ENCODE results near the gene EIF2AK3.
"Not testable (repeated sequence)": the region's sequence is repeated elsewhere in the genome, so short reads cannot be mapped to it uniquely, and the experiment has no call there.

The EIF2AK3 gene

DNA sequence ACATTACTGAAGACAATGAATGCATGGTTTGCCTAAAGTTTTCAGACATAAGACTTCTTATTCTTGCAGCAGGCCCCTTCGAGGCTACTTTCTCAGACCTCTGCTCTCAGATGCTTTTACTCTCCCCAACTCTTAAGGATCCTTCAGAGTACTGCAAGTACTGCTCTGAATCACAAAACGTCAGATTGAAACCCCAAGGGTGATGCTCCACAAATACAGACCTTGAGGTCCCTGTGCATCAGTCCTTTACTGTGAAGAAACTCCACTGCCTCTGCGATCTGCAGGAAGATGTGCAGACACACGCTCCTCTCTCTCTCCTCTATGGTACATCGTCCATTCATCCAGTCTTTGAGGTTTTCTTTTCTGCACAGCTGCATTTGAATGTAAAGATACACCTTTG is 52.8 kb downstream of the EIF2AK3 start:
- H3K36me3 ChIP-seq (ENCODE audit: insufficient read depth, low read length) = peaks cover 64% of the 10 kb centered on the region
- no peak overlapping the region for H3K4me3 ChIP-seq (ENCODE audit: low read length)
- H3K4me1 ChIP-seq (ENCODE audit: insufficient read depth, low read length) = no peaks in the 10 kb centered on the region
- no peaks in the 10 kb centered on the region for H3K27me3 ChIP-seq (ENCODE audit: insufficient read depth, low read length)
- H2AFZ ChIP-seq (ENCODE audit: low read depth, low read length) = no peak overlapping the region
- H3K9me3 ChIP-seq (ENCODE audit: low read length) = no peaks in the 10 kb centered on the region

DNA sequence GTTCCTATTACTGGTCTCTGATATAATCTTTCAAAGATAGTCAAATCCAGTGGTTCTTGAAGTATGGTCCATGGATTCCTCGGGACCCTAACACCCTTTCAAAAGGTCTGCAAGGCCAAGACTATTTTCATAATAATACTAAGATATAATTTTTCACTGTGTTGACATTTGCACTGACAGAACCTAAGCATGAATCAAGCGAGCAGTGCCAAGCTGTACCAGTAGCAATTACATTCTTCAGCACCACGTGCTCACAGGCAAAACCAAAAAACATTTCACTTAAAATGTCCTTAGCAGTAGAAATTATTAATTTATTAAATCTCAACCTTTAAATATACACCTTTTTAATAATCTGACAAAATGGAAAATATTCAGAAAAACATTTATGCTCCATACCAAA is 59.1 kb downstream of the EIF2AK3 start:
- H3K4me1 ChIP-seq (ENCODE audit: insufficient read depth, low read length) = no peaks in the 10 kb centered on the region
- H3K36me3 ChIP-seq (ENCODE audit: insufficient read depth, low read length) = peaks cover 40% of the 10 kb centered on the region
- H3K27me3 ChIP-seq (ENCODE audit: insufficient read depth, low read length) = no peaks in the 10 kb centered on the region
- H2AFZ ChIP-seq (ENCODE audit: low read depth, low read length) = no peak overlapping the region
- no peaks in the 10 kb centered on the region for H3K9me3 ChIP-seq (ENCODE audit: low read length)
- H3K4me3 ChIP-seq (ENCODE audit: low read length) = no peak overlapping the region

DNA sequence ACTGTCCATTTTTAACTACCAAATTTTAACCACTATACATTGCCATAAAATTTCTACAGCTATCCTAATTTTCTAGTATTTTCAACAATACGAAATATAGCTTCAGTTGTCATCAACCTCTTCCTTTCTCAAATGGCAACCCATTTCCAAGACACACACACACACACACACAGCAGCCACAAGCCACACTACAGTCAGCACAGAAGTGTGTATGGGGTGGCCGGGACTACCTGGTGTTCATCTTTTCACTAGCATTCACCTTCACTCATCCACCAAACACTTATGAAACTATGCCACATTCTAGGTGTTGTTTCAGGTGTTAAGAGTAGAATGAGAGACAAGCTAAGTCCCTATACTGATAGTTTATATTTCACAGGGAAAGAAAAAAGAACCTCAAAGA is 62.9 kb downstream of the EIF2AK3 start:
- Histone ChIP-seq H3K4me3 (ENCODE audit: low read length) (no peak overlapping the region), H3K9me3 (ENCODE audit: low read length) (no peaks in the 10 kb centered on the region), H2AFZ (ENCODE audit: low read depth, low read length) (no peak overlapping the region), H3K27me3 (ENCODE audit: insufficient read depth, low read length) (no peaks in the 10 kb centered on the region), H3K36me3 (ENCODE audit: insufficient read depth, low read length) (peaks cover 25% of the 10 kb centered on the region), H3K4me1 (ENCODE audit: insufficient read depth, low read length) (no peaks in the 10 kb centered on the region)

DNA sequence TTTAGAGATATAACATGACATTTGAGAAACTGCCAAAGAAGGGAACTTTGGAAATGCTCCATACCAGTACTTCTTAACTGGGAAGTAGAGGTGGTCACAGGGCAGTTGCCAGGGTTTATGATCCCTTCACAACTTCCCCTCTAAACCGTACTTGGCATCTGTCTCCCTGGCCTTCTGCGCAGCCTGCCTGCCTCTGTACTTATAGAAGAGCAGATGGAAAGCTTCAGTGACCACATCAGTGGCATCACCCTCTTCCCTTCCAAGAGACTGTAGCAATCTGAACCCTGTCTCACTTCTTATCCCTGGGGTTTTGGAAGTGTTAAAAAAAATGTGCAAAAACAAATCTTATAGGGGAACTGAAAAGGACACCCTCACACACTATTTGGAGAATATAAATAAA is 64.1 kb downstream of the EIF2AK3 start:
- Histone ChIP-seq H3K36me3 (ENCODE audit: insufficient read depth, low read length) (peaks cover 24% of the 10 kb centered on the region), H3K9me3 (ENCODE audit: low read length) (no peaks in the 10 kb centered on the region), H3K27me3 (ENCODE audit: insufficient read depth, low read length) (no peaks in the 10 kb centered on the region), H3K4me1 (ENCODE audit: insufficient read depth, low read length) (no peaks in the 10 kb centered on the region), H2AFZ (ENCODE audit: low read depth, low read length) (no peak overlapping the region), H3K4me3 (ENCODE audit: low read length) (no peak overlapping the region)

DNA sequence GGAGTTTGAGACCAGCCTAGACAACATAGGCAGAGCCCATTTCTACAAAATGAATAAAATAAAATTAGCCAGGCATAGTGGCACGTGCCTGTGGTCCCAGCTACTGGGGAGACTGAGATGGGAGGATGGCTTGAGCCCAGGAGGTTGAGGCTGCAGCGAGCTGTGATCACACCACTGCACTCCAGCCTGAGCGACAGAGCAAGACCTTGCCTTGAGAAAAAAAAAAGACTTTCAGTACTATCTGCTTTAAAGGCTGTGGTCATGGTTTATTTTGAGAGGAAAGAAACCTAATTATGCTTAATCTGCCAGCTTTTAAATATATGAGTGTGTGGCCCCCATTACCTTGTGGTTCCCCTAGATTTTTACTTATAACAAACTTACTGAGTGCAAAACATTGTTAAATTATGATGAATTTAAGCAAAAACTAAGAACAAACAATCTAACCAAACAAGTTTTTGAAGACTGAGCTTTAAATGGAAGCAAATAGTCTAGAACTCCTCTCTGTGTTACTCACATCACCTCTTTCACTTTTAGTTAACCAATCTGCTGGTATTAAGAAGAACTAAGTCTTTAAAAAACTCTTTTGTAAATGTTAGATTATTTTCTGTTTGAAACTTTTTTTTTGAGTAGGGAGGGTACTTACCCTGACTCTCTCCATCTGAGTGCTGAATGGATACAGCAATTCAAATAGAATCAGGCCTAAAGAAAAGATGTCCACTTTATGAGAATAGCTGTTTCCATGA is 65.4 kb downstream of the EIF2AK3 start:
- peaks cover 25% of the 10 kb centered on the region for H3K36me3 ChIP-seq (ENCODE audit: insufficient read depth, low read length)
- H3K4me1 ChIP-seq (ENCODE audit: insufficient read depth, low read length) = no peaks in the 10 kb centered on the region
- H3K4me3 ChIP-seq (ENCODE audit: low read length) = no peak overlapping the region
- no peak overlapping the region for H2AFZ ChIP-seq (ENCODE audit: low read depth, low read length)
- H3K27me3 ChIP-seq (ENCODE audit: insufficient read depth, low read length) = no peaks in the 10 kb centered on the region
- H3K9me3 ChIP-seq (ENCODE audit: low read length) = no peaks in the 10 kb centered on the region

DNA sequence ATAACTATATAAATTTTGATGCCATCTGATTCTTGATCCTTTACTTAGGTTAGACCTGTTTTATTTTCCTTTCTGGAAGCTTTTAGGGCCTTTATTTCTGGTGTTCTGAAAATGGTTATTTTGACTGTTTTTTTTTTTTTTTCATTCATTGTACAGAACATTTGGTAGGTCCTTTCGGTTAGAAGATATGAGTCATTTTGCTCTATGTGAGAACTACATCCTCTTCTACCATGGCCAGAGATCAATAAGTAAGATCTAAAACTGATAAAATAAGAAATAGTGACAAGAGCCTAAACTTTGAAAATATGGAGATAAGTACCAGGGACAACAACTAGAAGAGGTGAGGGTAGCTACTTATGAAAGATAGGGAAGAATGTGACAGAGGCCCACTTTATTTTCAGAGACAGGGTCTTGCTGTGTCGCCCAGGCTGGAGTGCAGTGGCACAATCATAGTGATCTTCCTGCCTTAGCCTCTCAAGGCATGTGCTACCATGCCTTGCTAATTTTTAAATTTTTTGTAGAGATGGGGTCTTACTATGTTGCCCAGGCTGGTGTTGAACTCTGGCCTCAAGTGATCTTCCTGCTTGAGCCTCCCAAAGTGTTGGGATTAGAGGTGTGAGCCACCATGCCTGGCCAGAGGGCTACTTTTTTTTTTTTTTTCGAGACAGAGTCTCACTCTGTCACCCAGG is 66.5 kb downstream of the EIF2AK3 start:
- H3K4me3 ChIP-seq (ENCODE audit: low read length) = no peak overlapping the region
- H3K4me1 ChIP-seq (ENCODE audit: insufficient read depth, low read length) = no peaks in the 10 kb centered on the region
- peaks cover 27% of the 10 kb centered on the region for H3K36me3 ChIP-seq (ENCODE audit: insufficient read depth, low read length)
- H3K27me3 ChIP-seq (ENCODE audit: insufficient read depth, low read length) = no peaks in the 10 kb centered on the region
- no peak overlapping the region for H2AFZ ChIP-seq (ENCODE audit: low read depth, low read length)
- H3K9me3 ChIP-seq (ENCODE audit: low read length) = no peaks in the 10 kb centered on the region

DNA sequence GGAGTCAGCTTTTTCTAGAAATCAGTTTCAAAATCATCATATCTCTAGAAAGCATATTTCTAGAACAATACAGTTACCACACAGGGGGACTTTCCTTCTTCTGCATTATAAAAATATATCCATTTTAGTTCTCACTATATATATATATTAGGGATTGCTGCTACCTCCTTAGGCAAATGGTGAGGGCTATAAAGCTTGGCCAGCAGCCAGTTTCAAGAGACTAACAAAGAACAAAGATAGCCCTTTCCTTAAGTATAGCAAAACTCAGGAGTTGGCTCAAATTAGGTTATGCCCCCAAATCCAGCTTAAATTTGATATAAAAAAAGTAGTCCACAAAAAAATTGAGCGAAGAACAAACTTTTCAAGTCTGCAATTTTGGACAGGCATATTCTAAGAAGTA is 70.0 kb downstream of the EIF2AK3 start:
- Histone ChIP-seq H3K4me1 (ENCODE audit: insufficient read depth, low read length) (peaks cover under 1% of the 10 kb centered on the region), H3K27me3 (ENCODE audit: insufficient read depth, low read length) (no peaks in the 10 kb centered on the region), H2AFZ (ENCODE audit: low read depth, low read length) (no peak overlapping the region), H3K9me3 (ENCODE audit: low read length) (no peaks in the 10 kb centered on the region), H3K4me3 (ENCODE audit: low read length) (no peak overlapping the region), H3K36me3 (ENCODE audit: insufficient read depth, low read length) (peaks cover 32% of the 10 kb centered on the region)

DNA sequence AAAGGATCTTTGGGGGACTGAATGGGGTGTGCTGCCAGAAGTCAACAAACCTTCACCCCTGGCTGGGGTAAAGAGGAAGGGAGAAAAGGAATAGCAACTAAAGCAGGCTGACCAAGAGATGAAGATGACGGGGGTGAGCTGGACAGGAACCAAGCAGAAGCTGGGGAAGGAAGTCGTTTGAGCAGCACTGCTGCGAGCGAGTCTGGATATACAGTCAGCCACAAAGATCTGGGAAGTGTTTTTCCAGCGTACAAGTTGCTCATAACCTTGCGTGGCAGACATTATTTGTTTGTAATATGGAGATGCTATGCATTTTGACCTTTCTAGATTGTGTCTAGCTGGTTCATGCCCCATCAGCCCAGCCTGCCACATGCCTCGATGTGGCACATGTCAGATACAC is 71.2 kb downstream of the EIF2AK3 start:
- H2AFZ ChIP-seq (ENCODE audit: low read depth, low read length) = no peak overlapping the region
- H3K4me1 ChIP-seq (ENCODE audit: insufficient read depth, low read length) = peaks cover 4% of the 10 kb centered on the region

DNA sequence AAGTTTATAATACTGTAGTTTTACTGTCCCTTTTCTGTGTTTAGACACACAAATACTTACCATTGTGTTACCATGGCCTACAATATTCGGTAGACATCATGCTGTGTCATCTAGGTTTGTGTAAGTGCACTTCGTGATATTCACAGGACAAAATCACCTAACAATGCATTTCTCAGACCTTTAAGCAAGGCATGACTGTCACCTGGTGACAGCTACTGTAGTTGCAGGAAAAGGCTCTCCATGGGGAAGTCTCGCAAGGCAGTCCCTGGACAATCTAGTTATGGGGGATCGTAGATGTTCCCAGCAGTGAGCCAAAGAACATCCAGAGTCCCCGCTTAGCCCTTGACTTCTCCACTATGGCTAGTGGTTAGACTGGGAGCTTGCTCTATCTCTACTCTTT is 73.1 kb downstream of the EIF2AK3 start:
- H3K36me3 ChIP-seq (ENCODE audit: insufficient read depth, low read length) = peaks cover 20% of the 10 kb centered on the region
- no peak overlapping the region for H3K4me3 ChIP-seq (ENCODE audit: low read length)
- H3K4me1 ChIP-seq (ENCODE audit: insufficient read depth, low read length) = peaks cover 16% of the 10 kb centered on the region
- H2AFZ ChIP-seq (ENCODE audit: low read depth, low read length) = no peak overlapping the region
- H3K27me3 ChIP-seq (ENCODE audit: insufficient read depth, low read length) = no peaks in the 10 kb centered on the region
- no peaks in the 10 kb centered on the region for H3K9me3 ChIP-seq (ENCODE audit: low read length)

More for the DNA sequence above, 71.2 kb downstream of the EIF2AK3 start:
- Histone ChIP-seq H3K9me3 (ENCODE audit: low read length) (no peaks in the 10 kb centered on the region), H3K27me3 (ENCODE audit: insufficient read depth, low read length) (no peaks in the 10 kb centered on the region), H3K36me3 (ENCODE audit: insufficient read depth, low read length) (peaks cover 24% of the 10 kb centered on the region), H3K4me3 (ENCODE audit: low read length) (no peak overlapping the region)

DNA sequence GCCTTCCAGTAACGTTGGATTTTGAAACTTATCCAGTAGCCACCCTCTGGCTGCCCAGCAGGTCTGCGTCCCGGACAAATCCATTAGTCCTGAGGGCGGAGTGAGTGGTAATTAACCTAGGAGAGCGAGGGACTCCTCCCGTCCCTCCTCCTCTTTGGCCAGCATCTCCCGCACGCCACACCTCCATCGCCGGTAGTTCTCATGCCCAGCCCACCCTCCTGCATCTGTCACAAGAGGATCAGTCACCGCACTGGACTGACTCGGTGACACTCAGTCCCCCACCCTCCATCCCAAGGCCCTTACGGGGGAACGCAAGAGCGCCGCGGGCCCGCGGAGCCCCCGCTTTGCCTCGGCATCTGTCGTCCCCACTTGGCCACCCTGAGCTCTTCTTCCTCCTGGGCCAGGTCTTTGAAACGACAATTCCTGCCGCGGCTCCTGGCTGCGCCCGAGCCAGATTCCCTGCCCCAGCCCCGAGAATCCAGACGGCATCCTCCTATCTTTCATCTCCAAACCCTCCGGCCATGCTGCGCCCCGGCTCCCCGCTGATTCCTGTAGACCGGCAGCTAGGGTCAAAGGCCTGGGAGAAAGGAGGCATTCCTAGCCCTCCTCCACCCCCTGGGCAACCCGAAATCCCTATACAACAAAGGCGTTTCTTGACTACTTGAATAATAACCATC is 77.5 kb downstream of the EIF2AK3 start:
- H2AFZ ChIP-seq (ENCODE audit: low read depth, low read length) = peak overlapping the region; percentile 70
- H3K36me3 ChIP-seq (ENCODE audit: insufficient read depth, low read length) = no peaks in the 10 kb centered on the region
- no peaks in the 10 kb centered on the region for H3K27me3 ChIP-seq (ENCODE audit: insufficient read depth, low read length)
- H3K9me3 ChIP-seq (ENCODE audit: low read length) = no peaks in the 10 kb centered on the region
- H3K4me3 ChIP-seq (ENCODE audit: low read length) = peak overlapping the region; percentile 20
- H3K4me1 ChIP-seq (ENCODE audit: insufficient read depth, low read length) = peaks cover 16% of the 10 kb centered on the region

DNA sequence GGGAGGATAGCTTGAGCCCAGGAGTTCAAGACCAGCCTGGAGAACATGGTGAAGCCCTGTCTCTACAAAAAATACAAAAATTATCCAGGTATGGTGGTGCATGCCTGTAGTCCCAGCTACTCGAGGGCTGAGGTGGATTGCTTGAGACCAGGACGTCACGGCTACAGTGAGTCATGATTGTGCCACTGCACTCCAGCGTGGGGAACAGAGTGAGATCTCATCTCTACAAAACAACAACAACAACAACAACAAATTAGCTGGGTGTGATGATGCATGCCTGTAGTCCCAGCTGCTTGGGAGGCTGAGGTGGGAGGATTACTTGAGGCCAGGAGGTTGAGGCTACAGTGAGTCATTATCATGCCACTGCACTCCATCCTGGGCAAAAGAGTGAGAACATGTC is 81.0 kb downstream of the EIF2AK3 start:
- not testable (repeated sequence) for H2AFZ ChIP-seq (ENCODE audit: low read depth, low read length); H3K4me3 ChIP-seq (ENCODE audit: low read length); H3K36me3 ChIP-seq (ENCODE audit: insufficient read depth, low read length); H3K27me3 ChIP-seq (ENCODE audit: insufficient read depth, low read length); H3K9me3 ChIP-seq (ENCODE audit: low read length)
- H3K4me1 ChIP-seq (ENCODE audit: insufficient read depth, low read length) = peaks cover 12% of the 10 kb centered on the region

DNA sequence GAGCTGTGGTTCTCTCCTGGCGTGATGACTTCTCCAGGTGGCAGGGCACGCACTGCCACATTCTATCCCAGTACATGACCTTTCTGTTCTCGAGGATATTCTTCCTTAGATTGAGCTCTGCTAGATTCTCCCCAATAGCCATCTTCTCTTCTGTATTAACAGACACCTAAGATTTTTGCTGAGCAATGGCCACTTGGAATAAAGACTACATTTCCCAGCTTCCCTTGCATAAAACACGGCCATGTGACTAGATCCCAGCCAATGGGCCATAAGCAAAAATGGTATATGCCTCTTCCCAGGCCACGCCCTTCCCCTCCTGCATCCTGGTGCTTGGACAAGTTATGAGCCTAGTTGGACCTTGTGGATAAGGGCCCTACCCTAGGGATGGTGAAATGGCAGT is 82.1 kb downstream of the EIF2AK3 start:
- H3K27me3 ChIP-seq (ENCODE audit: insufficient read depth, low read length) = no peaks in the 10 kb centered on the region
- no peak overlapping the region for H3K4me3 ChIP-seq (ENCODE audit: low read length)
- no peak overlapping the region for H2AFZ ChIP-seq (ENCODE audit: low read depth, low read length)
- H3K9me3 ChIP-seq (ENCODE audit: low read length) = no peaks in the 10 kb centered on the region
- peaks cover 7% of the 10 kb centered on the region for H3K4me1 ChIP-seq (ENCODE audit: insufficient read depth, low read length)
- H3K36me3 ChIP-seq (ENCODE audit: insufficient read depth, low read length) = no peaks in the 10 kb centered on the region

DNA sequence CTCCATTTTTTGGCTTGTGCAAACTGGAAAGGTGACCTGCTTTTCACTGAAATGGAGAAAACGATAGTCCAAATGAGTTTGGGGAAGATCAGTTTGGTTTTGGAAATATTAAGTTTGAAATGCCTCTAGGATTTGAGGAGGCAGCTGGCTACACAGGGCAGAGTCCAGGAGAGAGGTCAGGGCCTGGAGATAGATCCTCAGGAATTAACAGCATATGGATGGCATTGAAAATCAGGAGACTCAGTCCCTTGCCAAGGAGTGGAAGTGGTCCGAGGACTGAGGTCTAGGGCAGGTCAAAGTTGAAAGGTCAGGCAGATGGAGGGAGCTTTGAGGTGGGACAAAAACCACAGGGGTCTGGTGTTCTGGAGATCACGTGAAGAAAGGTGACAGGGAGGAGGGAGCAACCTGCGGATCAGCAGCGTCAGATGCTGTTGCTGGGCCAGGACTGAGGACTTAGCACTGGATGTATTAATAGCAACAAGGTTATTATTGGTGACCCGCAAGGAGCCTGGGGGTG is 83.7 kb downstream of the EIF2AK3 start:
- Histone ChIP-seq H3K36me3 (ENCODE audit: insufficient read depth, low read length) (no peaks in the 10 kb centered on the region), H3K4me3 (ENCODE audit: low read length) (no peak overlapping the region), H2AFZ (ENCODE audit: low read depth, low read length) (no peak overlapping the region), H3K4me1 (ENCODE audit: insufficient read depth, low read length) (no peaks in the 10 kb centered on the region), H3K27me3 (ENCODE audit: insufficient read depth, low read length) (no peaks in the 10 kb centered on the region), H3K9me3 (ENCODE audit: low read length) (no peaks in the 10 kb centered on the region)
